ENCODE results near the gene WDR64.
A peak's percentile ranks its signal among the peaks of the same experiment; 100 is the strongest.

The WDR64 gene

DNA sequence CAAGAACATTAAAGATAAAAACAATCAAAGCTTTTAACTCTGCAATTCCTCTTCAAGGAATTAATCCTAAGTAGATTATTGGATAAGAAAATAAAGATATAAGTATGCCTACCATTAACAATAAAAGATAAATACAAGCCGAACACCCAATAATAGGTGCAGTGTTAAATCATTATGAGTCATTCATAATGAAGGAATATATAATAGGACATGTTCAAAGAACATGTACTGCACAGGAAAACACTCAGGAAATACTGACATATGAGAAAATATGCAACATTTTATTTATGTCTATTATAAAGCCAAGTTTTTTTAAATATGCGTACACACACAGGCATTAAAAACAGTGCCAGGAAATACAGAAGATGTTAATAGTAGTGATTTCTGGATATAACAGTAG lies 184.9 kb downstream of the WDR64 start:
- Mint-ChIP-seq H3K4me3 (no peak overlapping the region), H3K9me3 (no peaks in the 10 kb centered on the region), H3K4me1 (peaks cover 5% of the 10 kb centered on the region), H3K36me3 (no peaks in the 10 kb centered on the region), H3K27me3 (peaks cover 4% of the 10 kb centered on the region), H3K27ac (no peak overlapping the region)

- H3K27ac Mint-ChIP-seq, result no peak overlapping the region
- no peaks in the 10 kb centered on the region for H3K36me3 Mint-ChIP-seq
- H3K4me1 Mint-ChIP-seq, result peaks cover 5% of the 10 kb centered on the region
- no peak overlapping the region for H3K4me3 Mint-ChIP-seq
- peaks cover 4% of the 10 kb centered on the region for H3K27me3 Mint-ChIP-seq
- no peaks in the 10 kb centered on the region for H3K9me3 Mint-ChIP-seq
These were observed 185.3 kb downstream of the WDR64 start for GRCh38 chr1:241837416-241837815.

- Mint-ChIP-seq H3K36me3 (no peaks in the 10 kb centered on the region), H3K4me1 (peaks cover 5% of the 10 kb centered on the region), H3K27me3 (peaks cover 5% of the 10 kb centered on the region), H3K4me3 (no peak overlapping the region), H3K27ac (no peak overlapping the region), H3K9me3 (no peaks in the 10 kb centered on the region)
These were observed 185.8 kb downstream of the WDR64 start for GRCh38 chr1:241837901-241838300.

GRCh38 chr1:241838897-241839296 lies 186.8 kb downstream of the WDR64 start:
- peaks cover 3% of the 10 kb centered on the region for H3K27me3 Mint-ChIP-seq
- H3K9me3 Mint-ChIP-seq, result no peaks in the 10 kb centered on the region
- no peak overlapping the region for H3K4me3 Mint-ChIP-seq
- H3K36me3 Mint-ChIP-seq, result no peaks in the 10 kb centered on the region
- H3K4me1 Mint-ChIP-seq, result peaks cover 5% of the 10 kb centered on the region
- no peak overlapping the region for H3K27ac Mint-ChIP-seq

- no peaks in the 10 kb centered on the region for H3K9me3 Mint-ChIP-seq
- H3K4me1 Mint-ChIP-seq, result peaks cover 5% of the 10 kb centered on the region
- no peak overlapping the region for H3K4me3 Mint-ChIP-seq
- H3K27ac Mint-ChIP-seq, result no peak overlapping the region
- H3K36me3 Mint-ChIP-seq, result no peaks in the 10 kb centered on the region
- peaks cover 3% of the 10 kb centered on the region for H3K27me3 Mint-ChIP-seq
These were observed 187.4 kb downstream of the WDR64 start for GRCh38 chr1:241839369-241839979.

DNA sequence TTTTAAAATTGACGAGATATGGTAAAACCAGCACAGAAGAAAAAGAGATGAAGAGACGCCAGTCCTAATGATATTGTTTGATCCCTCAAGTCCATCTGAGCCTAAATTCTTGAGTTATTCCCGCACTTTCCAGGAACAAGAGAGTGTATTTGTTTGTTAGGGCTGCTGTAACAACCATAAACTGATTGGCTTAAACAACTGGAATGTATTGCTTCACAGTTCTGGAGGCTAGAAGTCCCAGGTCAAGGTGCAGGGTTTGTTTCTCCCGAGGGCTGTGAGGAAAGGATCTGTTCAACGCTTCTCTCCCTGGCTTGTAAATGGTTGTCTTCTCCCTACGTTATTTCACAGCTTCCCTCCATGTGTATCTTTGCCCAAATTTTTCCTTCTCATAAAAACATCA lies 188.1 kb downstream of the WDR64 start:
- Mint-ChIP-seq H3K4me3 (no peak overlapping the region), H3K27ac (no peak overlapping the region), H3K36me3 (no peaks in the 10 kb centered on the region), H3K9me3 (no peaks in the 10 kb centered on the region), H3K4me1 (peaks cover 5% of the 10 kb centered on the region), H3K27me3 (peaks cover 3% of the 10 kb centered on the region)

DNA sequence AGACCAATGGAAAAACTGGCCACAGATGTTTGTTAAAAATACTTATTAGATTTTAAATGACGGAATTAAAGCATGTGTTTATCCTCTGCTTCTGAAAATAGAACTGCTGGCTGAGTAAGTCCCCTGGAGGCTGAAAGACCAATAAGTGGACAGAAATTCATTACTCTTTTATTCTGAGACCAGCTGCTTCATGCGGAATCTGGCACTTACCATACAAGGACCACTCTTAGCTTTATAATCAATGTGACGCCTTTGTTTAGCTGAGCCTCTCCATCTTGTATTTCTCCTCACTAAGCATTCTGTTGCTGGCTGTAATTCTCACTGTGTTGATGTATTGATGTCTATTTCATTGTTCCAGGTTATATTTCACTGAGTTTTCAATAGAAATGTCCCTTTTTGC lies 189.6 kb downstream of the WDR64 start:
- H3K27ac Mint-ChIP-seq, result no peak overlapping the region
- no peaks in the 10 kb centered on the region for H3K9me3 Mint-ChIP-seq
- no peak overlapping the region for H3K4me3 Mint-ChIP-seq
- peaks cover 5% of the 10 kb centered on the region for H3K4me1 Mint-ChIP-seq
- H3K27me3 Mint-ChIP-seq, result peaks cover 3% of the 10 kb centered on the region
- no peaks in the 10 kb centered on the region for H3K36me3 Mint-ChIP-seq

GRCh38 chr1:241842565-241842964 lies 190.5 kb downstream of the WDR64 start:
- no peak overlapping the region for H3K4me3 Mint-ChIP-seq
- H3K9me3 Mint-ChIP-seq, result no peaks in the 10 kb centered on the region
- H3K4me1 Mint-ChIP-seq, result peaks cover 9% of the 10 kb centered on the region
- peaks cover 3% of the 10 kb centered on the region for H3K27me3 Mint-ChIP-seq
- no peaks in the 10 kb centered on the region for H3K36me3 Mint-ChIP-seq
- no peak overlapping the region for H3K27ac Mint-ChIP-seq

- Mint-ChIP-seq H3K9me3 (no peaks in the 10 kb centered on the region), H3K36me3 (no peaks in the 10 kb centered on the region), H3K27me3 (peaks cover 3% of the 10 kb centered on the region)
These were observed 192.5 kb downstream of the WDR64 start for GRCh38 chr1:241844593-241844992.

GRCh38 chr1:241846375-241846774 lies 194.3 kb downstream of the WDR64 start:
- Mint-ChIP-seq H3K36me3 (no peaks in the 10 kb centered on the region), H3K27ac (no peak overlapping the region), H3K4me1 (peaks cover 16% of the 10 kb centered on the region), H3K9me3 (no peaks in the 10 kb centered on the region), H3K4me3 (no peak overlapping the region), H3K27me3 (peaks cover 3% of the 10 kb centered on the region)

More at GRCh38 chr1:241844593-241844992, 192.5 kb downstream of the WDR64 start:
- no peak overlapping the region for H3K27ac Mint-ChIP-seq
- peaks cover 18% of the 10 kb centered on the region for H3K4me1 Mint-ChIP-seq
- no peak overlapping the region for H3K4me3 Mint-ChIP-seq

DNA sequence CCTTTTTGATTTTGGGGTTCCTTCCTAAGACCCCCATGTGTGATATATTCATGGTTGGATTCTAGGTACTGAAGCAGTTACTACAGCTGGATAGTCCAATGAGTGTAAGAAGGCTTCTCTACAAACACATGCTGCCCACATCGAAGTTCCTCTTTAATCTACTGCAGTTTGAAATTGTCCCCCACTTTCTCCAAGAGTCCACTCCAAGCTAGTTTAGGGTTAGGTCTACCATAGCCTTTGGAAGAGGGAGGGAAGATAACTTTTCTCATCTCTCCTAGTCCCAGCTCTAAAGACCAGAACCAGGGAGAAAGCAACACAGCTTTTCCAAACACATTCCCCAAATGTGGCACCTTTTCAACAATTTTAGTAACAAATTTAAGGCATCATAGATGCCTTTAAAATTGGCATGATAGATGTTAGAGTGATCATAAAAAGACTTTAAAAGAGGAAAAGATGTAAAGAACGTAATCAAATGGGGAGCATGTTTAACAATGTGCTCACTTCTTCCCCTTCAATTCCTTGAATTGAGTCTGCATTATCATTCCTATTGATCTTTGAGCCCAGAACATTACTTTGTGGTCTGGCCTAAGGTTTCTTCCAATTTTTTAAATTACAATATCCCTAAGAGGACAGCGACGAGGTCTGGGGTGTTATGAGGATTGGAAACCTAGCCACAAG lies 194.9 kb downstream of the WDR64 start:
- peaks cover 3% of the 10 kb centered on the region for H3K27me3 Mint-ChIP-seq
- H3K27ac Mint-ChIP-seq, result peak overlapping the region; percentile 99
- H3K36me3 Mint-ChIP-seq, result no peaks in the 10 kb centered on the region
- peaks cover 16% of the 10 kb centered on the region for H3K4me1 Mint-ChIP-seq
- peak overlapping the region; percentile 98 for H3K4me3 Mint-ChIP-seq
- no peaks in the 10 kb centered on the region for H3K9me3 Mint-ChIP-seq

DNA sequence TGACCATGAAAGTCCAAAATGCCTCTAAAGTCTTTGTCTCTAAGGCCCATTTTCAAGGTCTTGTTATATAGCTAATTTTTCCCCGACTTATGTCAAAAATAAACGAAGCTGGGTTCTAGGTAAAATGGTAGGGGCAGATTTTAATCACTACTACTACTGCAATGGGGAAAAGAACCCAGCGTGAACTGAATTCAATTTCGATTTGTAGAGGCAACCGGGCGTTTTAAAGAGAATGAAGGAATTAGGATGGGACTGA lies 195.4 kb downstream of the WDR64 start:
- H3K4me1 Mint-ChIP-seq, result peaks cover 16% of the 10 kb centered on the region
- H3K36me3 Mint-ChIP-seq, result no peaks in the 10 kb centered on the region
- H3K27ac Mint-ChIP-seq, result peak overlapping the region; percentile 99
- H3K4me3 Mint-ChIP-seq, result peak overlapping the region; percentile 98
- H3K27me3 Mint-ChIP-seq, result peaks cover 3% of the 10 kb centered on the region
- H3K9me3 Mint-ChIP-seq, result no peaks in the 10 kb centered on the region

GRCh38 chr1:241847796-241848685 lies 196.0 kb downstream of the WDR64 start, which contains the start of gene EXO1:
TSS of gene EXO1 (plus strand) at chr1:241848204. CDS start at chr1:241850426, 2,222 bp downstream.
- no peaks in the 10 kb centered on the region for H3K9me3 Mint-ChIP-seq
- H3K27ac Mint-ChIP-seq, result peak within 1 kb of the TSS; percentile 99
- peaks cover 16% of the 10 kb centered on the region for H3K4me1 Mint-ChIP-seq
- peak within 1 kb of the TSS; percentile 98 for H3K4me3 Mint-ChIP-seq
- no peaks in the 10 kb centered on the region for H3K27me3 Mint-ChIP-seq
- no peaks in the 10 kb centered on the region for H3K36me3 Mint-ChIP-seq

DNA sequence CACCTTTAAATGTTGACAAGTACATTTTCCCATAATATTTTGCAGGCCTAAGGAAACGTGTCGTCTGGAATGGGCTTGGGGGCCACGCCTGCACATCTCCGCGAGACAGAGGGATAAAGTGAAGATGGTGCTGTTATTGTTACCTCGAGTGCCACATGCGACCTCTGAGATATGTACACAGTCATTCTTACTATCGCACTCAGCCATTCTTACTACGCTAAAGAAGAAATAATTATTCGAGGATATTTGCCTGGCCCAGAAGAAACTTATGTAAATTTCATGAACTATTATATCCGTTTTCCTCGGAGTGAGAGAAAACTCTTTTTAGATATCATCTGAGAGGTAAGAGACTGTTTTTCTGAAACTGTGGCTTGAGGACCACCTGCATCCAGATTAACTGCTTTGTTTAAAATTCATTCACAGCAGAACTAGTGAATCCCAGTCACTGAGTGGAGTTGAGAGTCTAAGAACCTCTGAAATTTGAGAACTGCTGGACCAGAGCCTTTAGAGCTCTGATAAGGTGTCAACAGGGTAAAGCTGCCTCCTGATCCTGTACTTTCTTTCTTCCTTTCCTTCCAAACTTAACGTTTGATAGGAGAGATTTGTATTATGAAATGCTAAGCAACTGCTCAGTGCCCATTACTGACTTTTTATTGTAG lies 196.7 kb downstream of the WDR64 start:
- no peaks in the 10 kb centered on the region for H3K36me3 Mint-ChIP-seq
- H3K27me3 Mint-ChIP-seq, result no peaks in the 10 kb centered on the region
- H3K9me3 Mint-ChIP-seq, result no peaks in the 10 kb centered on the region
- H3K27ac Mint-ChIP-seq, result peak overlapping the region; percentile 36
- H3K4me3 Mint-ChIP-seq, result peak overlapping the region; percentile 98
- peaks cover 16% of the 10 kb centered on the region for H3K4me1 Mint-ChIP-seq

DNA sequence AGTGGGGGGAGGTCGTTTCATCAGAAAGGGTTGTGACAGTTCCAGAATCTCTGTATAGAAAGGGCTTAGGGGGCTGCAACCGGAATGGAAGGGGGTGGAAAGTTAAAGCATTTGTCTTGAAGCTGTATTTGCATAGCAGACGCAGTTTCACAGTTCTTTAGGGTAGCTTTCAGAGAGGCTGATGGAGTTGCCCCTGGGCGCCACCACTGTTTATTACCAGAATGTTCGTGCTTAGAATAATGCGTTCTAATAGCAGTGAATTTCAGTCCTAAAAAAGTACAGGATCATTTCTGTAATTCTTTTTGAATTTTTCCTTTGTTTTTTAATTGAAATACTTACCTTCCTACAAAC lies 197.2 kb downstream of the WDR64 start:
- Mint-ChIP-seq H3K27me3 (no peaks in the 10 kb centered on the region), H3K9me3 (no peaks in the 10 kb centered on the region), H3K4me3 (peak overlapping the region; percentile 98), H3K27ac (no peak overlapping the region), H3K36me3 (no peaks in the 10 kb centered on the region), H3K4me1 (peaks cover 16% of the 10 kb centered on the region)
